Astrocyte (in vitro differentiated cells and primary cell): ENCODE measurements around the gene CXCL13. TPM values are rescaled to one million over a fixed set of nuclear protein-coding genes. Genes with fewer than 3 reads are reported as not detected.
"Not testable (repeated sequence)": the region's sequence is repeated elsewhere in the genome, so short reads cannot be mapped to it uniquely, and the experiment has no call there.

Source experiments
- DNase-seq: peaks from one replicate; pipeline ENCODE4 v3.0.0-alpha.2; 2010; ENCODE audit warnings: low read depth
- FAIRE-seq: peaks from 2 replicates; lab custom pipeline; 2011; peaks lifted over from hg19 to GRCh38; lab: Jason Lieb, UNC
- H2AFZ ChIP-seq: 2 replicates; pipeline ENCODE4 v1.6.0; 2012; ENCODE audit warnings: low read depth, low read length, inconsistent platforms
- H3K27ac ChIP-seq: 2 replicates; pipeline ENCODE4 v1.5.1; 2011; ENCODE audit warnings: low read depth, low read length, inconsistent platforms
- H3K27me3 ChIP-seq: 2 replicates; pipeline ENCODE4 v1.6.0; 2011; ENCODE audit warnings: low read length, inconsistent platforms; ENCODE audit not compliant: insufficient read depth
- H3K36me3 ChIP-seq: 2 replicates; pipeline ENCODE4 v1.5.1; 2011; ENCODE audit warnings: low read length, inconsistent platforms; ENCODE audit not compliant: insufficient read depth
- H3K4me1 ChIP-seq: 2 replicates; pipeline ENCODE4 v1.5.1; 2011; ENCODE audit warnings: low read length, inconsistent platforms; ENCODE audit not compliant: insufficient read depth
- H3K4me2 ChIP-seq: 2 replicates; pipeline ENCODE4 v1.6.0; 2012; ENCODE audit warnings: low read length, inconsistent platforms
- H3K4me3 ChIP-seq: 2 replicates; pipeline ENCODE4 v1.5.1; 2011; ENCODE audit warnings: low read depth, mild to moderate bottlenecking, low read length, inconsistent platforms; ENCODE audit not compliant: insufficient read depth
- H3K79me2 ChIP-seq: 2 replicates; pipeline ENCODE4 v1.6.0; 2012; ENCODE audit warnings: mild to moderate bottlenecking, low read length, inconsistent platforms; ENCODE audit not compliant: insufficient read depth
- H3K9ac ChIP-seq: 2 replicates; pipeline ENCODE4 v1.6.0; 2012; ENCODE audit warnings: mild to moderate bottlenecking, low read length, inconsistent platforms
- H3K9me3 ChIP-seq: 2 replicates; pipeline ENCODE4 v1.5.1; 2012; ENCODE audit warnings: low read depth, mild to moderate bottlenecking, low read length, inconsistent platforms; ENCODE audit not compliant: insufficient read depth
- H4K20me1 ChIP-seq: 2 replicates; pipeline ENCODE4 v1.6.0; 2012; ENCODE audit warnings: low read length, inconsistent platforms; ENCODE audit not compliant: insufficient read depth
- H3K27ac Mint-ChIP-seq: one replicate; pipeline ENCODE4 v1.8.0; 2021; ENCODE audit warnings: mild to moderate bottlenecking, mixed read lengths; ENCODE audit not compliant: unreplicated experiment
- H3K27me3 Mint-ChIP-seq: one replicate; pipeline ENCODE4 v1.8.0; 2021; ENCODE audit warnings: low read depth, mixed read lengths; ENCODE audit not compliant: unreplicated experiment
- H3K36me3 Mint-ChIP-seq: one replicate; pipeline ENCODE4 v1.8.0; 2021; ENCODE audit warnings: low read depth, mixed read lengths; ENCODE audit not compliant: unreplicated experiment
- H3K4me1 Mint-ChIP-seq: one replicate; pipeline ENCODE4 v1.8.0; 2021; ENCODE audit warnings: low read depth, mixed read lengths; ENCODE audit not compliant: unreplicated experiment
- H3K4me3 Mint-ChIP-seq: one replicate; pipeline ENCODE4 v1.8.0; 2021; ENCODE audit warnings: mild to moderate bottlenecking, moderate library complexity, mixed read lengths; ENCODE audit not compliant: unreplicated experiment
- H3K9me3 Mint-ChIP-seq: one replicate; pipeline ENCODE4 v1.8.0; 2021; ENCODE audit warnings: mild to moderate bottlenecking, mixed read lengths; ENCODE audit not compliant: unreplicated experiment
- EZH2 ChIP-seq: IDR thresholded peaks from 2 replicates; pipeline ENCODE4 v1.6.1; 2012; ENCODE audit warnings: mild to moderate bottlenecking, low read length, inconsistent platforms; ENCODE audit not compliant: insufficient read depth
- total RNA-seq: library from RNA; stranded (reverse); gene quantifications from 2 replicates; pipeline ENCODE4 v1.2.1, GENCODE V29; 2021
- TF ChIP-seq, protein P1 (sequence below): IDR thresholded peaks from 2 replicates; pipeline ENCODE4 v1.5.1; 2011; ENCODE audit warnings: low read depth, mild to moderate bottlenecking, inconsistent platforms, low read length, moderate library complexity; ENCODE audit not compliant: insufficient read depth

CXCL13 gene
- total RNA-seq, 1 donor from 2014 or later: not detected

DNA sequence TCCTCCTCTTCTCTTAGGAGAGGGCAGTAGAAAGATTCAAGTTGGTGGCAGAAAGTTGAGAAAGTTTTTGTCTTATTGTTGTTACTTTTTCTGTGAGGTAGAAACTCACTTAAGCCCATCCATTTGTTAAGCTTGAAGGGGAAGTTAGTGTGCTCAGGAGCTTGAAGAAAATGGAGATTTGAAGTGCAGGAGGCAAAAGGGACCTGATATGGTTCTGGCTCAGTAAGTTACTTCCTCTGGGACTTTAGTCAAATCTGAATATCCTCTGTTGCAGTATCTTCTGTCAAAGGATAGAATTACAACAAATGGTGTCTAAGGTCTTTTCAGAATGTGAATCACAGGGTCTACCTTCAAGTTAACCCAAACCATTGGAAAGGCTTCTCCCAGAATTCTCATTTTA, 46.2 kb downstream of the CXCL13 start:
- H3K4me1 ChIP-seq: no peaks in the 10 kb centered on the region
- DNase-seq (no peak), FAIRE-seq (no peak)
- Mint-ChIP-seq H3K4me3 (no peak overlapping the region), H3K4me1 (peaks cover 12% of the 10 kb centered on the region), H3K36me3 (no peaks in the 10 kb centered on the region), H3K27ac (no peak overlapping the region), H3K9me3 (peaks cover 3% of the 10 kb centered on the region), H3K27me3 (no peaks in the 10 kb centered on the region)
- no peaks in the 10 kb centered on the region for H4K20me1 ChIP-seq
- no peak overlapping the region for H3K27ac ChIP-seq
- H2AFZ ChIP-seq: no peak overlapping the region
- H3K9me3 ChIP-seq: no peaks in the 10 kb centered on the region
- H3K4me3 ChIP-seq: no peak overlapping the region
- no peaks in the 10 kb centered on the region for H3K36me3 ChIP-seq
- no peaks in the 10 kb centered on the region for H3K79me2 ChIP-seq
- H3K27me3 ChIP-seq: no peaks in the 10 kb centered on the region
- no peak overlapping the region for H3K9ac ChIP-seq
- TF ChIP-seq, protein P1, sequence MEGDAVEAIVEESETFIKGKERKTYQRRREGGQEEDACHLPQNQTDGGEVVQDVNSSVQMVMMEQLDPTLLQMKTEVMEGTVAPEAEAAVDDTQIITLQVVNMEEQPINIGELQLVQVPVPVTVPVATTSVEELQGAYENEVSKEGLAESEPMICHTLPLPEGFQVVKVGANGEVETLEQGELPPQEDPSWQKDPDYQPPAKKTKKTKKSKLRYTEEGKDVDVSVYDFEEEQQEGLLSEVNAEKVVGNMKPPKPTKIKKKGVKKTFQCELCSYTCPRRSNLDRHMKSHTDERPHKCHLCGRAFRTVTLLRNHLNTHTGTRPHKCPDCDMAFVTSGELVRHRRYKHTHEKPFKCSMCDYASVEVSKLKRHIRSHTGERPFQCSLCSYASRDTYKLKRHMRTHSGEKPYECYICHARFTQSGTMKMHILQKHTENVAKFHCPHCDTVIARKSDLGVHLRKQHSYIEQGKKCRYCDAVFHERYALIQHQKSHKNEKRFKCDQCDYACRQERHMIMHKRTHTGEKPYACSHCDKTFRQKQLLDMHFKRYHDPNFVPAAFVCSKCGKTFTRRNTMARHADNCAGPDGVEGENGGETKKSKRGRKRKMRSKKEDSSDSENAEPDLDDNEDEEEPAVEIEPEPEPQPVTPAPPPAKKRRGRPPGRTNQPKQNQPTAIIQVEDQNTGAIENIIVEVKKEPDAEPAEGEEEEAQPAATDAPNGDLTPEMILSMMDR: no peak
- no peak for TF ChIP-seq EZH2
- no peak overlapping the region for H3K4me2 ChIP-seq

DNA sequence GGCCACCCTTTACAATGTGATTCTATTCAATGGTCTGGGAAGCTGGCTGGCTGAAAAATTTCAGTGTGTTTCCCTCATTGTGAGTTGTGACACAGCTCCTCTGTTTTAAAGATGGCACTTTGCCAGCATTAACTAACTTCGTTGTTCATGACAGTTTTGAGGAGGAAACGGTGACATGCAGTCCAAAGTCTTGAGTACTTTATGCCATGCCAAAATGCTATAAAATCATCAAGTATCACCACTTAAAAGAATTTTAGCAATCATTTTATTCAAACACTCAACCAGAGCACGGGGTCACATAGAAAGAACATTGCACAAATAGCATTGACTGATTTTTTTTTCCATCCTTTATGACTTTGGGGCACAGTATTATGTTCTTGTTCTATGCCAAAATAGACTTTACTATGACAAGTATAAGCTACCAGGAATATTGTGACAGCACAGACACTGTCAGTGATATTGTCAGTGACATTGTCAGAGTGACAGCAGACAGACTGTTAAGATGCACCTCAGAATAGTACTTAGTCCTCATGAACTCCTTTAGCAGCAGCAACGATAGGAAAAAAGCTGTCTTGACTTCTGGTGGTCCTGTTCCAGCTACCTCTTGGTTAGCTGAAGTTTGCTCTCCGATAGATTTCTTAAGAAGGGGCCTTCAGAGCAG, 46.7 kb downstream of the CXCL13 start:
- FAIRE-seq (no peak), DNase-seq (no peak)
- no peaks in the 10 kb centered on the region for H3K36me3 ChIP-seq
- H3K9ac ChIP-seq: no peak overlapping the region
- Mint-ChIP-seq H3K27ac (no peak overlapping the region), H3K27me3 (no peaks in the 10 kb centered on the region), H3K9me3 (peaks cover 2% of the 10 kb centered on the region), H3K36me3 (no peaks in the 10 kb centered on the region), H3K4me3 (no peak overlapping the region), H3K4me1 (peaks cover 12% of the 10 kb centered on the region)
- no peaks in the 10 kb centered on the region for H4K20me1 ChIP-seq
- no peaks in the 10 kb centered on the region for H3K9me3 ChIP-seq
- no peaks in the 10 kb centered on the region for H3K27me3 ChIP-seq
- H3K4me3 ChIP-seq: no peak overlapping the region
- no peak overlapping the region for H3K27ac ChIP-seq
- H3K79me2 ChIP-seq: no peaks in the 10 kb centered on the region
- no peak overlapping the region for H3K4me2 ChIP-seq
- no peaks in the 10 kb centered on the region for H3K4me1 ChIP-seq
- no peak overlapping the region for H2AFZ ChIP-seq
- TF ChIP-seq, protein P1: no peak

DNA sequence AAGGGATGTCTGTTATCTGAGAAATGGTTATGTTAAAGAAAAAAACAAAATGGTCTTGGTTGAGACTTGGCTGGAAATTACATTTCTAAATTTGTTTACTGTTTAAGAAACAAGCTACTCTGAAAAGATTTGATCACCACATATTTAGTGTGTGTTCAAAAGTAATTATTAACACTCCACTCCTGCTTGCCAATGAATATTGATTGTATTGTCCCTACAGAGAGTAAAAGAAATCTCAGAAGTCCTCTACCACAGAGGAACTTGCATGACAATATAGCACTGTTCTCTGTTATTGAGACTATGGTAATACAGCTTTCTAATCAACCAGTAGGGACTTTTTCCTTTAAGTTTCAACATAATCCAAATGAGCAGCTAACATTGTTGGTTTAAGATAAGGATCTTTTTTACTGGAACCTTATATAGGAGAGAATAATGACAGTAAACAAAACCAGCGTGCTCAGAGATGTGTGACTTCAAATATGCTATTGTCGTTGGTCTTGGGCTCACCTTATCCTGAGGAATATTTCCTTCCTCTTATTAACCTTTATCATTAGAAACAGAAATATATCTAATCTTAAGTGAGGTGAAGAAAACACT, 47.6 kb downstream of the CXCL13 start:
- Mint-ChIP-seq H3K4me1 (peaks cover 12% of the 10 kb centered on the region), H3K9me3 (peaks cover 7% of the 10 kb centered on the region), H3K4me3 (no peak overlapping the region), H3K27ac (no peak overlapping the region), H3K36me3 (no peaks in the 10 kb centered on the region), H3K27me3 (no peaks in the 10 kb centered on the region)
- no peak overlapping the region for H3K27ac ChIP-seq
- no peak overlapping the region for H2AFZ ChIP-seq
- no peaks in the 10 kb centered on the region for H3K79me2 ChIP-seq
- no peaks in the 10 kb centered on the region for H3K27me3 ChIP-seq
- no peak overlapping the region for H3K4me3 ChIP-seq
- H3K9ac ChIP-seq: no peak overlapping the region
- H4K20me1 ChIP-seq: no peaks in the 10 kb centered on the region
- FAIRE-seq: no peak
- H3K4me1 ChIP-seq: no peaks in the 10 kb centered on the region
- no peak for TF ChIP-seq EZH2
- TF ChIP-seq, protein P1: no peak
- no peaks in the 10 kb centered on the region for H3K9me3 ChIP-seq
- DNase-seq: no peak
- H3K36me3 ChIP-seq: no peaks in the 10 kb centered on the region
- H3K4me2 ChIP-seq: no peak overlapping the region

DNA sequence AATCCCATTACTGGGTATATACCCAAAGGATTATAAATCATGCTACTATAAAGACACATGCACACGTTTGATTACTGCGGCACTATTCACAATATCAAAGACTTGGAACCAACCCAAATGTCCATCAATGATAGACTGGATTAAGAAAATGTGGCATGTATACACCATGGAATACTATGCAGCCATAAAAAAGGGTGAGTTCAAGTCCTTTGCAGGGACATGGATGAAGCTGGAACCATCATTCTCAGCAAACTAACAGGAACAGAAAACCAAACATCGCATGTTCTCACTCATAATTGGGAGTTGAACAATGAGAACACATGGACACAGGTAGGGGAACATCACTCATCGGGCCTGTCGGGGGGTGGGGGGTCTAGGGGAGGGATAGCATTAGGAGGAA, 54.7 kb downstream of the CXCL13 start:
- H3K4me3 ChIP-seq, H3K27ac ChIP-seq, H3K79me2 ChIP-seq, H2AFZ ChIP-seq, H3K36me3 Mint-ChIP-seq, H3K27me3 ChIP-seq, H3K4me1 Mint-ChIP-seq, H3K27me3 Mint-ChIP-seq, H3K4me1 ChIP-seq, H3K9me3 Mint-ChIP-seq, H3K27ac Mint-ChIP-seq, DNase-seq, H3K9me3 ChIP-seq, H3K36me3 ChIP-seq, H3K4me3 Mint-ChIP-seq, FAIRE-seq, H3K4me2 ChIP-seq, H4K20me1 ChIP-seq, H3K9ac ChIP-seq: not testable (repeated sequence)
